ENCODE data around the gene PRC1.
A peak's percentile ranks its signal among the peaks of the same experiment; 100 is the strongest.

PRC1 gene

GRCh38 chr15:90991587-90992285, 2.6 kb downstream of the PRC1 start:
- DNase-seq = no peak
- 97% methylated on average over 6 of the region's 6 CpGs for WGBS (ENCODE audit: insufficient coverage)
- no peaks in the 10 kb centered on the region for H3K36me3 ChIP-seq (ENCODE audit: control insufficient read depth in 4 of 4, insufficient read depth in 4 of 4, low read length in 3 of 4)
- no peaks in the 10 kb centered on the region for H3K27me3 ChIP-seq (replicated peaks in 2 of 5; ENCODE audit: control insufficient read depth in 4 of 5, insufficient read depth in 5 of 5, low read length in 4 of 5)
- H3K4me3 ChIP-seq (ENCODE audit: control insufficient read depth in 1 of 7, extremely low read depth in 1 of 7, insufficient read depth in 4 of 7, low read depth in 2 of 7, low read length in 6 of 7) = no peak overlapping the region
- H3K4me1 ChIP-seq (ENCODE audit: control extremely low read depth in 1 of 4, control insufficient read depth in 4 of 4, insufficient read depth in 4 of 4, low read length in 3 of 4) = peaks cover 20 to 58% (median 34%) of the 10 kb centered on the region in 4 experiments
- CTCF ChIA-PET = no interaction called here
- POLR2A ChIA-PET = no interaction called here
- H3K27ac ChIP-seq (ENCODE audit: insufficient read depth in 1 of 2, low read depth in 1 of 2, low read length in 2 of 2, poor library complexity in 1 of 2, severe bottlenecking in 2 of 2) = peak overlapping the region in 1 of 2 experiments; percentile 26
- no peaks in the 10 kb centered on the region for H3K9me3 ChIP-seq (ENCODE audit: control extremely low read depth in 1 of 5, control insufficient read depth in 4 of 5, insufficient read depth in 2 of 5, low read depth in 1 of 5, low read length in 4 of 5)

GRCh38 chr15:90990446-90990845, 3.9 kb downstream of the PRC1 start:
- H3K4me3 ChIP-seq (ENCODE audit: control insufficient read depth in 1 of 7, extremely low read depth in 1 of 7, insufficient read depth in 4 of 7, low read depth in 2 of 7, low read length in 6 of 7) = no peak overlapping the region
- CTCF ChIA-PET = no interaction called here
- peaks cover 20 to 55% (median 33%) of the 10 kb centered on the region in 4 experiments for H3K4me1 ChIP-seq (ENCODE audit: control extremely low read depth in 1 of 4, control insufficient read depth in 4 of 4, insufficient read depth in 4 of 4, low read length in 3 of 4)
- no peak overlapping the region for H3K27ac ChIP-seq (ENCODE audit: insufficient read depth in 1 of 2, low read depth in 1 of 2, low read length in 2 of 2, poor library complexity in 1 of 2, severe bottlenecking in 2 of 2)
- no peak for DNase-seq
- WGBS (ENCODE audit: insufficient coverage) = 100% methylated on average over 2 of the region's 4 CpGs
- no peaks in the 10 kb centered on the region for H3K27me3 ChIP-seq (replicated peaks in 2 of 5; ENCODE audit: control insufficient read depth in 4 of 5, insufficient read depth in 5 of 5, low read length in 4 of 5)
- POLR2A ChIA-PET = no interaction called here
- no peaks in the 10 kb centered on the region for H3K36me3 ChIP-seq (ENCODE audit: control insufficient read depth in 4 of 4, insufficient read depth in 4 of 4, low read length in 3 of 4)
- no peaks in the 10 kb centered on the region for H3K9me3 ChIP-seq (ENCODE audit: control extremely low read depth in 1 of 5, control insufficient read depth in 4 of 5, insufficient read depth in 2 of 5, low read depth in 1 of 5, low read length in 4 of 5)

- H3K4me1 ChIP-seq (ENCODE audit: control extremely low read depth in 1 of 4, control insufficient read depth in 4 of 4, insufficient read depth in 4 of 4, low read length in 3 of 4) = peaks cover 13 to 49% (median 28%) of the 10 kb centered on the region in 4 experiments
- peak in 2 of 3 donors; percentile 48 to 69 for DNase-seq
- H3K9me3 ChIP-seq (ENCODE audit: control extremely low read depth in 1 of 5, control insufficient read depth in 4 of 5, insufficient read depth in 2 of 5, low read depth in 1 of 5, low read length in 4 of 5) = no peaks in the 10 kb centered on the region
- peak overlapping the region in 3 of 7 experiments; percentile 4 to 63 (median 15) for H3K4me3 ChIP-seq (ENCODE audit: control insufficient read depth in 1 of 7, extremely low read depth in 1 of 7, insufficient read depth in 4 of 7, low read depth in 2 of 7, low read length in 6 of 7)
- ChIA-PET POLR2A (interaction anchor here (0.7 kb wide), 1 partner anchor 22 kb away, joined by 8 read pairs; no protein-coding TSS in a partner anchor), CTCF (interaction anchor here (1.8 kb wide), 1 partner anchor 59 kb away, joined by 5 read pairs; no protein-coding TSS in a partner anchor)
- H3K36me3 ChIP-seq (ENCODE audit: control insufficient read depth in 4 of 4, insufficient read depth in 4 of 4, low read length in 3 of 4) = peaks cover 0 to 4% (median 1%) of the 10 kb centered on the region in 4 experiments
- H3K27me3 ChIP-seq (replicated peaks in 2 of 5; ENCODE audit: control insufficient read depth in 4 of 5, insufficient read depth in 5 of 5, low read length in 4 of 5) = no peaks in the 10 kb centered on the region
- H3K27ac ChIP-seq (ENCODE audit: insufficient read depth in 1 of 2, low read depth in 1 of 2, low read length in 2 of 2, poor library complexity in 1 of 2, severe bottlenecking in 2 of 2) = no peak overlapping the region
- 67% methylated on average over 3 of the region's 7 CpGs for WGBS (ENCODE audit: insufficient coverage)
These were observed 5.1 kb downstream of the PRC1 start for GRCh38 chr15:90989040-90989768.

- DNase-seq = peak in 2 of 3 donors; percentile 22 to 53
- peak overlapping the region in 1 of 2 experiments; percentile 27 for H3K27ac ChIP-seq (ENCODE audit: insufficient read depth in 1 of 2, low read depth in 1 of 2, low read length in 2 of 2, poor library complexity in 1 of 2, severe bottlenecking in 2 of 2)
- H3K9me3 ChIP-seq (ENCODE audit: control extremely low read depth in 1 of 5, control insufficient read depth in 4 of 5, insufficient read depth in 2 of 5, low read depth in 1 of 5, low read length in 4 of 5) = no peaks in the 10 kb centered on the region
- peaks cover 11 to 46% (median 26%) of the 10 kb centered on the region in 4 experiments for H3K4me1 ChIP-seq (ENCODE audit: control extremely low read depth in 1 of 4, control insufficient read depth in 4 of 4, insufficient read depth in 4 of 4, low read length in 3 of 4)
- H3K27me3 ChIP-seq (replicated peaks in 2 of 5; ENCODE audit: control insufficient read depth in 4 of 5, insufficient read depth in 5 of 5, low read length in 4 of 5) = no peaks in the 10 kb centered on the region
- ChIA-PET CTCF (interaction anchor here (1.0 to 1.8 kb wide), 3 partner anchors 32 to 60 kb away, joined by 4 to 7 read pairs (median 5); no protein-coding TSS in a partner anchor), POLR2A (no interaction called here)
- peaks cover 3 to 12% (median 8%) of the 10 kb centered on the region in 4 experiments for H3K36me3 ChIP-seq (ENCODE audit: control insufficient read depth in 4 of 4, insufficient read depth in 4 of 4, low read length in 3 of 4)
- 12% methylated on average over 6 of the region's 6 CpGs for WGBS (ENCODE audit: insufficient coverage)
- H3K4me3 ChIP-seq (ENCODE audit: control insufficient read depth in 1 of 7, extremely low read depth in 1 of 7, insufficient read depth in 4 of 7, low read depth in 2 of 7, low read length in 6 of 7) = peak overlapping the region in 5 of 7 experiments; percentile 8 to 63 (median 26)
These were observed 6.0 kb downstream of the PRC1 start for GRCh38 chr15:90988296-90988695.

- DNase-seq = no peak
- H3K9me3 ChIP-seq (ENCODE audit: control extremely low read depth in 1 of 5, control insufficient read depth in 4 of 5, insufficient read depth in 2 of 5, low read depth in 1 of 5, low read length in 4 of 5) = no peaks in the 10 kb centered on the region
- 88% methylated on average over 1 of the region's 7 CpGs for WGBS (ENCODE audit: insufficient coverage)
- ChIA-PET CTCF (interaction anchor here (1.0 to 1.4 kb wide), 4 partner anchors 17 to 57 kb away, joined by 3 to 7 read pairs (median 4); no protein-coding TSS in a partner anchor), POLR2A (interaction anchor here (0.6 kb wide), 1 partner anchor 10 kb away, joined by 3 read pairs; no protein-coding TSS in a partner anchor)
- peaks cover 10 to 40% (median 24%) of the 10 kb centered on the region in 4 experiments for H3K4me1 ChIP-seq (ENCODE audit: control extremely low read depth in 1 of 4, control insufficient read depth in 4 of 4, insufficient read depth in 4 of 4, low read length in 3 of 4)
- H3K27ac ChIP-seq (ENCODE audit: insufficient read depth in 1 of 2, low read depth in 1 of 2, low read length in 2 of 2, poor library complexity in 1 of 2, severe bottlenecking in 2 of 2) = peak overlapping the region in 1 of 2 experiments; percentile 27
- no peaks in the 10 kb centered on the region for H3K27me3 ChIP-seq (replicated peaks in 2 of 5; ENCODE audit: control insufficient read depth in 4 of 5, insufficient read depth in 5 of 5, low read length in 4 of 5)
- H3K36me3 ChIP-seq (ENCODE audit: control insufficient read depth in 4 of 4, insufficient read depth in 4 of 4, low read length in 3 of 4) = peaks cover 5 to 19% (median 11%) of the 10 kb centered on the region in 4 experiments
- H3K4me3 ChIP-seq (ENCODE audit: control insufficient read depth in 1 of 7, extremely low read depth in 1 of 7, insufficient read depth in 4 of 7, low read depth in 2 of 7, low read length in 6 of 7) = peak overlapping the region in 2 of 7 experiments; percentile 59 to 63
These were observed 6.7 kb downstream of the PRC1 start for GRCh38 chr15:90987561-90988141.

- CTCF ChIA-PET = interaction anchor here (1.2 to 1.4 kb wide), 3 partner anchors 16 to 56 kb away, joined by 3 to 4 read pairs (median 3); no protein-coding TSS in a partner anchor
- WGBS (ENCODE audit: insufficient coverage) = 95% methylated on average over 4 of the region's 11 CpGs
- Histone ChIP-seq H3K4me1 (ENCODE audit: control extremely low read depth in 1 of 4, control insufficient read depth in 4 of 4, insufficient read depth in 4 of 4, low read length in 3 of 4) (peaks cover 10 to 35% (median 25%) of the 10 kb centered on the region in 4 experiments), H3K36me3 (ENCODE audit: control insufficient read depth in 4 of 4, insufficient read depth in 4 of 4, low read length in 3 of 4) (peaks cover 5 to 25% (median 13%) of the 10 kb centered on the region in 4 experiments), H3K9me3 (ENCODE audit: control extremely low read depth in 1 of 5, control insufficient read depth in 4 of 5, insufficient read depth in 2 of 5, low read depth in 1 of 5, low read length in 4 of 5) (no peaks in the 10 kb centered on the region), H3K27me3 (replicated peaks in 2 of 5; ENCODE audit: control insufficient read depth in 4 of 5, insufficient read depth in 5 of 5, low read length in 4 of 5) (no peaks in the 10 kb centered on the region), H3K4me3 (ENCODE audit: control insufficient read depth in 1 of 7, extremely low read depth in 1 of 7, insufficient read depth in 4 of 7, low read depth in 2 of 7, low read length in 6 of 7) (no peak overlapping the region), H3K27ac (ENCODE audit: insufficient read depth in 1 of 2, low read depth in 1 of 2, low read length in 2 of 2, poor library complexity in 1 of 2, severe bottlenecking in 2 of 2) (no peak overlapping the region)
- no peak for DNase-seq
- POLR2A ChIA-PET = interaction anchor here (0.6 kb wide), 1 partner anchor 11 kb away, joined by 3 read pairs; no protein-coding TSS in a partner anchor
These were observed 7.4 kb downstream of the PRC1 start for GRCh38 chr15:90986790-90987507.
